Ovary (tissue), 3 donors: ENCODE results near the gene TTC14.

ENCODE experiments used
- CTCF ChIP-seq, 3 donors: fragments of 450-650 bp in 2 of 3; fragments of 200-600 bp in 1 of 3; IDR thresholded peaks; one replicate each; pipeline versions ENCODE4 v1.5.1 to v1.8.0; 2016 to 2022; ENCODE audit warnings: antibody characterized with exemption in 3 of 3, mild to moderate bottlenecking in 1 of 3
- EP300 ChIP-seq: sonication (generic); formaldehyde crosslinking; IDR thresholded peaks from one replicate; pipeline ENCODE4 v1.6.1; 2017; ENCODE audit warnings: antibody characterized with exemption
- POLR2A ChIP-seq: fragments of 450-650 bp; IDR thresholded peaks from one replicate; pipeline ENCODE4 v1.6.1; 2017; ENCODE audit warnings: antibody characterized with exemption, mild to moderate bottlenecking, moderate library complexity
- donor health status: DM: no; HTN: no; CAD: no.

- no peak for TF ChIP-seq CTCF (IDR thresholded peaks at IDR 0.05)
- no peak for TF ChIP-seq POLR2A
- TF ChIP-seq EP300 = no peak
These were observed 37.3 kb upstream of the TTC14 start for GRCh38 chr3:180564676-180565075.
